Measurements from ENCODE around the gene LAMP2.

The LAMP2 gene

DNA sequence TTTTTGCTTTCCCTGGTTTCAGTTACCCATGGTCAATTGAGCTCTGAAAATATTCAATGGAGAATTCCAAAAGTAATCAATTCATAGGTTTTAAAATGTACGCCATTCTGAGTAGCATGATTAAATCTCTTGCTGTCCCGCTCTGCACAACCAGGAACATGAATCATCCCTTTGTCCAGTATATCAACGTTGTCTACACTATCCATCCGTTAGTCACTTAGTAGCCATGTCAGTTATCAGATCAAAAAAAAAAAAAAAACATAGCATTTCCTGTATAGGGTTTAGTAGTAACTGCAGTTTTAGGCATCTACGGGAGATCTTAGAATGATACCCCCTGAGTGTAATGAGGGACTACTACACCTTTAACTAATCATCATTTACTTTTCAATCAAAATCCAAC, 15.1 kb downstream of the LAMP2 start:
- DNase-seq = no peak

DNA sequence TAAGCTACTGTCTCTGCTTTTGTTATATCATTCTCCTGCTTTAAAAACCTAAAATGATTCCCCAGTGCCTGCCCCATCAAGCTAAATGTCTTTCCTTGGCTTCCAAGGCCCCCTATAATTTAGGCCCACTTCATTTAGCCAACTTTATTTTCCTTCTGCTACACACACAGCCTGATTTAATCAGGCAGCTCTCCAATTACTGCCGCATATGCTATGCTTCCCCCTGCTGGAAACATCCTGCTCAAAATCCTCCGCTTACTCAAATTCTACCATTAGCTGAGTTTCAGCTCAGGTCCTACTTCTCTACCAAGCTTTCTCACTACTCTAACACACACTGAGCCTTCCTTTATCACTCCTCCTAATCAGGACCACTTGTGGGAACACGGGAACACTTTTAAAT, 17.0 kb downstream of the LAMP2 start:
- no peak for DNase-seq

DNA sequence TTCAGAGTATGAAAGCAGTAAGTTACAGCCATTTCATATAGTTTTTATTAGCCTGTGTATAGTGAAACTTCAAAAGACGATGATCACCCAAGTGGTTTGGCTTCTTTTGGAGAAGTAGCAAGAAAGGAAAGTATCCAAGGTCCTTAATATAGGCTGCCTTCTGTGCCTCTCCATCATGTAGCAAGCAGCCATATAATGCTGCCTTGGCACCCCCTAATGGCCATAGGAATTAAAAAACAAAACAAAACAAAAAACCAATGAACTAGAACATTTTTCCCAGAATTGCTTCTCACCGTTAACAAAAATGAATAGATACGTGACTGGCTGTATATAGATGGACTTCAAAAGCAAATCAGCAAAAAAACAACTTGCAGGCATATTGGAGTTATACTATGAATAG, 18.9 kb downstream of the LAMP2 start:
- no peak for DNase-seq

DNA sequence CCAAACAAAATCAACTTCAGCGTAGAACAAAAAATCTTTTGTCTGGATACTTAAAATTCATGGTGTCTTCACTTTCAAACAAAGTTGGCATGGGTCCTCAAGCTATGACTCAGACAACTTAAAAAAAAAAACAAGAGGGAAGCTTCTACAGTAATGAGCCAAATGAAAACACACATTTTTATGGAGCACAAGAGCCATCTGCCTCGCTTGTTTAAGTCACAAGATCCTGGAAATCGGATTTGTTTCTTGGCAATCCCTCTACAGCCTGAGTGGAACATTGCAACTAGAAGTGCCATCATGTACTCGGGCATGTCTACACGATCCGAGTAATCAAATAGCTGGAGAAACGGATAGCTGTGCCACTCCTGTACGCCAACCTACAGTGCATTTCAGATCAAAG, 22.6 kb downstream of the LAMP2 start:
- DNase-seq = no peak

DNA sequence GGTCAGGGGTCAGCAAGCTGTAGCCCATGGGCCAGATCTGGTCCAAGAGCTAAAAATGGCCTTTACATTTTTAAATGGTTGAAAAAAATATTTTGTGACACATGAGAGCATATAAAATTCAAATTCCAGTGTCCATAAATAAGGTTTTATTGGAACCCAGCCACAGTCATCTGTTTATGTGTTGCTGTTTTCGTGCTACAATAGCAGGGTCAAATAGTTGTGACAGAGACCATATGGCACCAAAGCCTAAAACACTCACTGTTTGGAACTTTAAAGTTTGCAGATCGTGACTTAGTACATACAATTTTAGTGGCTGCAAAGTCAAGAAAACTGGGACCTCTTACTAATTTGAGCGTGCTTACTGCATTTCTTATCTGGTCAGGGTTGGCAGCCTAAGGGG, 29.2 kb downstream of the LAMP2 start:
- DNase-seq = no peak

DNA sequence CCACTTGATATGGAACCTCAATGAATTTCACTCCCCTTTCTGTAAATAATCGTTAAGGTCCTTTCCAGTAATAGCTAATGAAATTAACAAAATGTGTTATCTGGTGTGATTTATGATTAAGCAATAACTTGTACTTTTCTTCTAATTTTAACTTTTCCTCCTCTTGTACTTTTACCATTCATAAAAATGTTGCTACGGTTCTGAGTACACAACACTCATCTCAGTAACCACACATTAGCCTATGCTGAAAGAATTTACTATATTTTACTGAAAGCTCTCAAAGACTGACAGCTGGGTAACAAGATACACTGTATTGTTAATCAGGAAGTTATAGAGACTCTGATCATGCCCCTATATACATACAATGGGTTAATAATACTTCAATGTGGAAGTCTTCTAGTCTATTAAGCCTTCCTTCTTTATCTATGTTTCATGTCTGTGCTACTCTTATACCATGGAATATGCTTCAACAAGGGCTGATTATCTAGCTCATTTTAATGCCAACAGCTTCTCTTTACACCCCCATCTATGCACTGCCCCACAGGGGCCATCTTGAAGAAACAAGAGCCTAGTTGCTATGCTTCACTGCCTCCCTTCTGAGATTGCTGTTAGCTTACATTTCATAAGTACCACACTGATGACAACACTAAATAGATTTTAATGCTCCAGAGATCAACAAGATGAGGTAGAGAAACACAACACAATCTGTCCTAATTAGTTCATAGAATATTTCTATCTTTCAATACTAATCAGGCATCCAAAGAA, 39.1 kb downstream of the LAMP2 start:
- DNase-seq = no peak

DNA sequence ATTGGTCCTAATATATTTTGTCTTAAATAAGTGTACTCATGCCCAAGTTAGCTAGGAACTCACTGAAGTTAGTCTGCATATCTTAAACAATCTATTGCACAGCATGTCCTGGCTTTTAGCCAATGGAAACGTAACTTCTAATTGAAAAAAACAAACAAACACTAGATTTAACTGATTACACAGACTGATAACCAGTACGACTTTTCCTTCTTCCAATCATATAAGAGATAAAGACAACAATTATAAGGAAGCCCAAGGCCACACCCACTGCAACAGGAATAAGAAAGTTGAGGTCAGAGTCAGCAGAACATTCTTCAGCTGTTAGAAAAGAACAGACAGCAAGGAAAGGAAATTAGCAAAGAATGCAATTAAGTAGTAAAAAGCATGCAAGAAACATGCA, 40.8 kb downstream of the LAMP2 start:
- no peak for DNase-seq

DNA sequence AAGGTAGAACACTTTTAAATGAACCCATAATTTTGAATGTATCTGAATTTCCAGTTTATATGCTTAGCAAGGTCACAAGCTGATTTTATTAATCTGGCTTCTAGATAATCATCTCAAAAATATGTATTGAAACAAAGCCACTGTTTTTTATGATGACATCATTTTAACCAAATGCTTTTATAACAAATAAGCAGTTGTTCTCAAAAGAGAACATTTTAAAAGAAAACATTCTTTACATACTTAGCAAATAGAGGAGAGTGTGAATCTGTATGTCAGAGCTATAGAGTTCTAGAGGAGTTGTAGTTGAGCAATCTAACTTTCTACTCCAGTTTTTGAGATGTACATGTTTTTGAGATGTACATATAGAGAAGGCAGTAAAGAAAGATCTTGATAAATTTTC, 42.5 kb downstream of the LAMP2 start:
- DNase-seq = no peak

DNA sequence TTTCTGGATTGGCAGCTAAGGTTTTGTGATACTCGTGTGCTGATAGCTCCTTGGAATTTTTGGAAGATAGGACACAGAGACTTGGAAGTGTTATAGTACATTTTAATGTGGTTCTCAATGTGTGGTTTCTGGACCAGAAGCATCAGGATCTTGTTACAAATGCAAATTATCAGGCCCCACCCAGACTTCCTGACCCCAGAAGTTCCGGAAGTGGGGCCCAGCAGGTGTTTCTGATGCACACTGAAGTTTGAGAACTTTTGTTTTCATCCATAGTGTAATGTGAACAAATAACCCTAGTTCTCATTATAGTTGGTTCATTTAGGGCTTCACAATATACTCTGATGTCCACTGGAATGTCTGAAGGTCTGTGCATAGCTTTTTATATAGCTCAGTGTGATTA, 49.6 kb downstream of the LAMP2 start:
- DNase-seq = no peak

DNA sequence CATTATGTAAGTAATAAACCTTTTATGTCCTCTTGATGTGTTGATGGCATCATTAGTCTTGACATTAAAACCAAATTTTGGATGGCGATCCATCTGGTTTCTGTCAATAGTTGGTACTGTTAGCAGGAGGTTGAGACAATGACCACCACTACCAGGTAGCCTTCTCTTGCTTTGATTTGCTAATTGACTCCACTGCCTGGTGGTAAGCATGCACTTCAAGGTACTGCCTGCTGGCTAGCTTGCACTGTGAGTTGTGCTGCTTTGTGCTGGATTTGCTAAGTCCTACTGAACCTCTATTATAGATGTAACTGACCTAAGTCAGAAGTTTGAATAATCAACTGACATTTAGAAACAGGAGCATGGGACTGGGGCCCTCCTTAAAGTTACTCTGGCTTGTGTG, 60.9 kb downstream of the LAMP2 start:
- no peak for DNase-seq

DNA sequence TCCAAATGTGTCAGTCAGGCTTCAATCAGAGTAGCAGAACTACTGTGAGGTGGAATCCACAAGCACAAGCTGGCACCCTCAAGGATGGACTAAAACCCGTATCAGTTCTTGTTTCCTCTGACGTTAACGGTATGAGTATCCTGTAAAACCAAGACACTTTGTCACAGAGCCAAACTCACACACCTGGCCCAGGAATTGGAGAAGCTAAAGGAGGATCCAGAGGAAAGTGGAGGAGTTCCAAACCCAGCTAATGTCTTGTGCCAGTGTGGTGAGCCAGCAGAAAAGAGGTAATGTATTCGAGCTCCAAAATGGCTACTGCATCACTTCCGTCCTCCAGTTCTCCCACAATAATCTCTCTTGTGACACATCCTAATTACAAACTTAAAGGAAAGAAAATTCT, 62.5 kb downstream of the LAMP2 start:
- DNase-seq = no peak

DNA sequence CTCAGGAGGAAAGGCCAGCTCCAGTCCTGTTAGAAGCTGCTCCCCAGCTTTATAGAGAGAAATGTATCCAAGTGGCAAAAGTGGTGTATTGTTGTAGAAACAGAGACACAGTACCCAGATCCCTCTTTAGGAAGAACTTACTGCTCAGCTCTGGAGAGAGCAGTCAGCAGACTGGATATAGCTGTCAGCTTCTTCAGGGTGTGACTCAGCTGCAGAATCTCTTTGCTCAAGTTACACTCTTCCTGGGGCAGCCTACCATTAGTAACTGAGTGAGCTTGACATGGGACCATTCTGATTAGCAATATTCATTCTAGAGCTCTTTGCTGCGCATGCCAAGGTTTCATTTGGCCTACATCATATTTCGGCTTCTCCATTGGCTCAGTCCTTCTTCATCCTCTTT, 66.7 kb downstream of the LAMP2 start:
- DNase-seq = no peak

DNA sequence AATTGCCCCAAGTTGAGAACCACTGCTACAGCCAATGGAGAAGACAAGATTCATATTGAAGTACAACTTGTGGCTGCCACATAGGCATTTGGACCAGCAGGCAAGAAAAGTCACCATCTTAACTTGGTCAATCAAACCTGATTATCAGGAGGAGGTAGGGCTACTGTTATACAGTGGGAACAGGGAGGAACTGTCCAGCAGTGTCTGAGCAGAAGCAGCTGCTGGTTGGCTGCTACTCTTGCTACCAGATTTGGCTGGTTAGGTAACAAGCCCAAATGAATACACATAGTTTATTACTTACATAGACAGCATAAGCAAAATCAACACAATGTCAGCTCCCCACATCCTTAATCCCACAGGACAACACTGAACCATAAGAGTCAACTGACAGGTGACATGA, 67.8 kb downstream of the LAMP2 start:
- DNase-seq = no peak

DNA sequence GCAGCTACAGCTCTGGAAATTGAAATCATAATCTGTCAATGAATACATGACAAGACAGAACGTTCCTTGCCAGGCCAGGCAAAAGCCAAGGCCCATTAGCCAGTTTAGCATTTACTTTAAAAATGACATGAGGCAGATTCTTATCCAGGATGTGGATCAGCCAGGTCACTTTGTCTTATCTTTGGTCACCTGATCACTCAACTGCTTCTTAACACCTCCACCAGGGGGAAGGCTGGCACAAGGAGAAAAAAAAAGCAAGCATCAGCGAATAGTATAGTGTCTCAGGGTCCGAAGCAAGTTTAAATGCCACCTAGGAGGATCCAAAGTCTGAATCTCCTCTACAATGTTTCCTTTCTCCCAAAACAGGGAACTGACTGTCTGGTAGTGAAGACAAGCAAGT, 88.4 kb downstream of the LAMP2 start:
- DNase-seq = no peak

DNA sequence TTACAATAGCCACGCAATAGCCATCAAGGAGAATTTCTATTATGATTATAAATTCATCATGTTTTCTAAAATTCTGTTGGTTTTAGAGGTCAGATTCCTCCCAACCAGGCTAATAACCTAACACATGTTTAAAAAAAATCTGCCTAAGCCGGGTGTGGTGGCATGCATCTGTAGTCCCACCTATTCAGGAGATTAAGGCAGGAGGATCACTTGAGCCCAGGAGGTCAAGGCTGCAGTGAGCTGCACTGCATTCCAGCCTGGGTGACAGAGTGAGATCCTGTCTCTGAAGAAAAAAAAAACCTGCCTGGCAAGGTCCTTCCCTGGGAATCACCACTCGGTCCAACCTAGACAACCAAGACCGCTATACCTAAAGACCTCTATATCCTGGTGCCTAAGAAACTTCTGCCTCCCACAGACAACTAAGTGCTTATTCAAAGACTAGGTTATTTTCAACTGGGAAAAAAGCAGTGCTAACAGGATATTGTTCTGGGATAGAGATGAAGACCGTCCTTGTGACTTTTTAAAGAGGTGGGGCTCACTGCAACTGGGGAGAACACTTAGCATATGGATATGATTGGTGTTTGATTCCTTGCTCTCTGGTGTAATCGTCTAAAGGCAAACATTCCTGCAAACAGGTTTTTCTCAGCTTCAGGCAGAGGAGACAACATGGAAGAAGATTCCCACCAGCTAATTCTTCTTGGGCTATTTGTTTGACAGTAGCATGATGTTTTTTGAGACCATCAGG, 89.0 kb downstream of the LAMP2 start:
- no peak for DNase-seq

DNA sequence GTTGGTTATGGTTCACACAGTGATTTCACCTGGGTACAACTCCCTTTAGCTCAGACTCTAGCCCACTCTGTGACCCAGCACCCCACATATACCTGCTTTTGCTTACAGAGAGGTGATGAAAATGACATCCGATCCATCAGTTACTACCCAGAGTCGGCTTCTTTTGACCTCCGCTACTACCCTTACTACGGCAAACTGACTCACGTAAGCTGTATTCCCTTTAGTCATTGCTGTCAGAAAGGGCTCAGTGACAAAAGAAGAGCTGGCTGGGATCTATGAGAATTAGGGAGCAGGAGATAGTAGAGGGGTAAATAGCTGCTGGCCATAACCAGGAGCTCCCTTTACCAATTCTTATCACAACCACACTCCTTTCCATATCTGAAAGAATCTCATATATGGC, 90.5 kb downstream of the LAMP2 start:
- no peak for DNase-seq
